GM13977 (cell line): ENCODE data around the gene ATP5F1E.

ENCODE experiments used
- DNase-seq: peaks from one replicate; pipeline ENCODE4 v3.0.0; 2012; ENCODE audit warnings: low spot score
- in situ Hi-C: fragments of 300-500 bp; cut with MboI; formaldehyde crosslinking; loops from one replicate; pipeline ENCODE4 v1.12.0; 2022; ENCODE audit warnings: low sequenced_read_pairs, low pct_unique_long_range_greater_than_20kb, mixed read lengths, inconsistent platforms; ENCODE audit not compliant: unreplicated experiment
- TF ChIP-seq, protein P1 (sequence below): IDR thresholded peaks from 2 replicates; pipeline ENCODE4 v1.5.1; 2012; ENCODE audit warnings: mild to moderate bottlenecking, control low read depth; ENCODE audit not compliant: insufficient read depth; ENCODE audit errors: extremely low read depth, missing control alignments

ATP5F1E gene

DNA sequence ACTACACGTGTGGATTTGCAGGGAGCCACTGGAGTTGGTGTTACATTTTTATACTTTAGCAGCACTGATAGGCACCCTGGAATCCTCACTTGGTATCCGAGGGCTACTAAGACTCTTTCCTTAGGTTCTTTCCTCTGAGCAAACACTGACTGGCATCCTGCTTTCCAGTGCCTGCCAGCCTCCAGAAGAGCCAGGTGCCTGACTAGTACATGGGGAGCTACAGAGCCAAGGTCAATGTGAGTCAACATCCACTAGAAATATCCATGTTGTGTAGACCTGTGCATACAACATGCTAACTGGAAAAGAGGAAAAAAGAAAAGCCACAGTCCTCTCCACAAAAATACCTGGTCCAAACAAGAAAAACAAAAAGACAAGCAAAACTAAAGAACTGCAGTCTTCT, 7.0 kb downstream of the ATP5F1E start:
- TF ChIP-seq, protein P1, sequence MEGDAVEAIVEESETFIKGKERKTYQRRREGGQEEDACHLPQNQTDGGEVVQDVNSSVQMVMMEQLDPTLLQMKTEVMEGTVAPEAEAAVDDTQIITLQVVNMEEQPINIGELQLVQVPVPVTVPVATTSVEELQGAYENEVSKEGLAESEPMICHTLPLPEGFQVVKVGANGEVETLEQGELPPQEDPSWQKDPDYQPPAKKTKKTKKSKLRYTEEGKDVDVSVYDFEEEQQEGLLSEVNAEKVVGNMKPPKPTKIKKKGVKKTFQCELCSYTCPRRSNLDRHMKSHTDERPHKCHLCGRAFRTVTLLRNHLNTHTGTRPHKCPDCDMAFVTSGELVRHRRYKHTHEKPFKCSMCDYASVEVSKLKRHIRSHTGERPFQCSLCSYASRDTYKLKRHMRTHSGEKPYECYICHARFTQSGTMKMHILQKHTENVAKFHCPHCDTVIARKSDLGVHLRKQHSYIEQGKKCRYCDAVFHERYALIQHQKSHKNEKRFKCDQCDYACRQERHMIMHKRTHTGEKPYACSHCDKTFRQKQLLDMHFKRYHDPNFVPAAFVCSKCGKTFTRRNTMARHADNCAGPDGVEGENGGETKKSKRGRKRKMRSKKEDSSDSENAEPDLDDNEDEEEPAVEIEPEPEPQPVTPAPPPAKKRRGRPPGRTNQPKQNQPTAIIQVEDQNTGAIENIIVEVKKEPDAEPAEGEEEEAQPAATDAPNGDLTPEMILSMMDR = no peak
- no peak for DNase-seq
- in situ Hi-C loops = no loop called here

DNA sequence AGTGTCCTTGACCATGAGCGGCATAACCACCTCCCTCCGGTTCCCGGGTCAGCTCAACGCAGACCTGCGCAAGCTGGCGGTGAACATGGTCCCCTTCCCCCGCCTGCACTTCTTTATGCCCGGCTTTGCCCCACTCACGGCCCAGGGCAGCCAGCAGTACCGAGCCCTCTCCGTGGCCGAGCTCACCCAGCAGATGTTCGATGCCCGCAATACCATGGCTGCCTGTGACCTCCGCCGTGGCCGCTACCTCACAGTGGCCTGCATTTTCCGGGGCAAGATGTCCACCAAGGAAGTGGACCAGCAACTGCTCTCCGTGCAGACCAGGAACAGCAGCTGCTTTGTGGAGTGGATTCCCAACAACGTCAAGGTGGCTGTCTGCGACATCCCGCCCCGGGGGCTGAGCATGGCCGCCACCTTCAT, 8.0 kb downstream of the ATP5F1E start:
- no peak for DNase-seq
- in situ Hi-C loops = no loop called here

DNA sequence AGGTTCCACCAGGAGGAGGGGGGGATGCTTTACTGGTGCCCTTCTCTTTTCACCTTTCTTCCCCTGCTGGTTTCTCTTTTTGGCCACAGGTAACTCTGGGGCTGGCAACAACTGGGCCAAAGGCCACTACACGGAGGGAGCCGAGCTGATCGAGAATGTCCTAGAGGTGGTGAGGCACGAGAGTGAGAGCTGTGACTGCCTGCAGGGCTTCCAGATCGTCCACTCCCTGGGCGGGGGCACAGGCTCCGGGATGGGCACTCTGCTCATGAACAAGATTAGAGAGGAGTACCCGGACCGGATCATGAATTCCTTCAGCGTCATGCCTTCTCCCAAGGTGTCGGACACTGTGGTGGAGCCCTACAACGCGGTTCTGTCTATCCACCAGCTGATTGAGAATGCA, 8.5 kb downstream of the ATP5F1E start:
- DNase-seq = no peak
- TF ChIP-seq, protein P1 = no peak
- in situ Hi-C loops = no loop called here

More for the DNA sequence above, 8.0 kb downstream of the ATP5F1E start:
- TF ChIP-seq, protein P1 = no peak

DNA sequence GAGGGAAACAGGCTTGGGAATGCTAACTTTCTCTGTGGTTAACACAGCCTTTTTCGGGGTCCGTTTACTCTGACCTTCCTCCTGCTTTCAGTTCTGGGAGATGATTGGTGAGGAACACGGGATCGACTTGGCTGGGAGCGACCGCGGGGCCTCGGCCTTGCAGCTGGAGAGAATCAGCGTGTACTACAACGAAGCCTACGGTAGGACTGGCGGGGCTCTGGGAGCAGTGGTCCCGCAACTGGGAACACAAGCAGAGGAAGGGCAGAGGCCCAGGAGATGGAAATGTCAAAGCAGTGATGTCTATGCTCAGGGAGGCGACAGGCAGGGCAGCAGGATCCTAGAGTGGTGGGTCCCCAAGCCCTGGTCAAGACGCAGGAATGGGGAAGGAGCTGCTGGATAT, 9.4 kb downstream of the ATP5F1E start:
- in situ Hi-C loops = no loop called here
- DNase-seq = no peak
- TF ChIP-seq, protein P1 = no peak

DNA sequence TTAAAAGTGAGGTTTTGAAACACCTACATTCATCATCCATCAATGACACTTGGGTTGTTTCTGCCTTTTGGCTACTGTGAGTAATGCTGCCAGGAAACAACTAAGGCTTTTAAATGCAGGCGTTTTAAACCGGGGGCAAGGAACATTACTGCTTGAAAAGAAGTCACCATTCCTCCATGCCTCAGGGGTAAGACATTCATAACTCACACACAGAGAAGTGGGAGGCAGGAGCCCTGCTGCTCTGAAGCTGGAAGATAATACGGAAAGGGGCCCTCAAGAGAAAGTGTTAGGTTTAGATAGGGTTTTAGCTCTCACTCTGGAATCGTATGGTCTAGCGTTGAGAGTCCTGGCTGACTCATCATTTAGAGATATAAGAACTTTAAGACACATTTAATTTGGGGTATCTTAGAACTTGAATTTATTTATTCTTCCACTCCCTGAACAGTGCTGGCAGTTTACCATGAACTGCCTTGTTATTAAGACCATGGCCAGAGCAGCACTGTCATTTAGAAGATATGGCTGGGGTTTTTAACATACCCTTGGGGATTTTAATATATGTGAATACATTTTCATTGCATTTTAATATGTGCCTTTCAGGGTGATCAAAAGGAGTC, 11.1 kb downstream of the ATP5F1E start:
- TF ChIP-seq, protein P1 = no peak
- in situ Hi-C loops = no loop called here
- DNase-seq = no peak

DNA sequence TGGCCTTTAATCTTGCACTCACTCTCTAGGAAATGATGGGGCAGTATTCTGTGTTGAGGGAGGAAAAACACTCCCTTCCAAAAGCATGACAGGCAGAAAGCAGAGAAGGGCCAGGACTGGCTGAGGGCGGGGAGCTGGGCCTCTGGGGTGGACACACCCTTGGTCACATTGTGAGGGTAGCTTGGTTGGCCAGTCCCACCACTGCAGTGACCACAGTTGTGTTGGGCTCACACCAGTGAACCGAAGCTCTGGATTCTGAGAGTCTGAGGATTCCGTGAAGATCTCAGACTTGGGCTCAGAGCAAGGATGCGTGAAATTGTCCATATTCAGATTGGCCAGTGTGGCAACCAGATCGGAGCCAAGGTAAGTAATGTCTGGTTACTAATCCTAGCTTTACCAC, 12.9 kb downstream of the ATP5F1E start, which contains the start of gene TUBB1:
TSS of gene TUBB1 (plus strand) at position 213 of the 400 bp plus-strand sequence. CDS start at position 307, 94 bp downstream.
- in situ Hi-C loops = no loop called here
- no peak for DNase-seq
- TF ChIP-seq, protein P1 = no peak
